LHCN-M2 (cell line): ENCODE data around the gene GSTA2. TPM values are rescaled to one million over a fixed set of nuclear protein-coding genes. Genes with fewer than 3 reads are reported as not detected.
"Not testable (repeated sequence)": the region's sequence is repeated elsewhere in the genome, so short reads cannot be mapped to it uniquely, and the experiment has no call there.

Experiments
- DNase-seq: peaks from one replicate; pipeline ENCODE4 v3.0.0-alpha.2; 2012; ENCODE audit warnings: low read depth
- total RNA-seq: library from RNA; depleted of rRNA; stranded (reverse); fragments of >200 nt; gene quantifications from 2 replicates; pipeline ENCODE4 v1.2.3, GENCODE V29; 2014; rRNA removed

Gene GSTA2
- total RNA-seq, 1 experiment from 2014 or later, result not detected

GRCh38 chr6:52725535-52726192 lies 37.6 kb downstream of the GSTA2 start:
- DNase-seq, result peak; percentile 23

DNA sequence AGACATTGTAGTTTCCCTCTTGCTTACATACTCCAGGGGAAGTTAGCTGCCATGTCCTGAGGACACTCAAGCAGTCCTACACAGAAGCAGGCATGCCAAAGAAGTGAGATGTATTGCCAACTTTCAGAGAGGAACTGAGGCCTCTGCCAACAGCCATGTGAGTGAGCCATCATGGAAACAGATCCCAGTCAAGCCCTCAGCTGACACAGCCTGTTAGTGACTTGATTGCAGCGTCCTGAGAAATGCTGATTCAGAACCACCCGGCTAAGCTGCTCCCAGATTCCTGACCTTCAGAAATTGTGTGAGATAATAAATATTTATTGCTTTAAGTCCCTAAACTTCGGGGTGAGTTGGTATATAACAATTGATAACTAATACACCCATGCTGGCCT lies 38.1 kb downstream of the GSTA2 start:
- DNase-seq, result no peak

- DNase-seq, result peak; percentile 63
Observed at GRCh38 chr6:52724406-52725121, 38.7 kb downstream of the GSTA2 start.

GRCh38 chr6:52724042-52724405 lies 39.3 kb downstream of the GSTA2 start:
- DNase-seq, result peak; percentile 51

DNA sequence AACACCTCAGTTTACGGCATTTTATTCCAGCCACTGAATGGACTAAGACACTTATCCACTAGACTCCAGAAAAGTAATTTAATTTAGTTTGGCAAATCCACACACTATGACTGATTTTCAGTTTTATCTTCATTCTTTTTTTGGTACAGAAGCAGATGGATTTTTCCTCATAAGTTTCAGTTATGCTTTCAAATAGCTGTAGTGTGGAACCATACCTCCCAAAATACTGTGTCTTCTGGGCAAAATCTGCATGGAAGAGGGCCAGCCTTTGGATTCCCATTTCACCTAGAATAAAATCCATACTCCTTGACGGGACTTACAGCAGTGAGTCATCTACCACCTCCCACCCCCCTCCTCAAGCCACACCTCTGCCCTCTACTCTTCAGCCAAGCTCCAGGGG lies 43.0 kb downstream of the GSTA2 start:
- no peak for DNase-seq

GRCh38 chr6:52718550-52718949 lies 44.7 kb downstream of the GSTA2 start:
- no peak for DNase-seq

- not testable (repeated sequence) for DNase-seq
Observed at GRCh38 chr6:52714761-52715160, 48.5 kb downstream of the GSTA2 start.

DNA sequence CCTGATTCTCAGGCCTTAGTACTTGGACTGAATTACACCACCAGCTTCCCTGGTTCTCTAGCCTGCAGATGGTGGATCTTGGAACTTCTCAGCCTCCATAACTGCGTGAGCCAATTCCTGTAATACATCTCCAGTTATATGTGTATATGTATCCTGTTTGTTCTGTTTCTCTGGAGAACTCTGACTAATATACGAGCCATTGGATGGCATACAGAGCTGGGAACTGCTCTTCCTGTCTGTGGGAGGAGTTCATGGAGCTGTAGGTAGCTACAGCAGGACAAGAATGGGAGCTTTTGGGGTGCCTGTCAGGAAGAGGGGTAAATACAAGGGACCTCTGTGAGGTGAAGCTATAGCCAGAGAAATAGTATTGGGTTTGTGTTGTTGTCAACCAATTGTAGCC lies 51.1 kb downstream of the GSTA2 start:
- peak; percentile 49 for DNase-seq

- DNase-seq, result no peak
Observed at GRCh38 chr6:52707963-52708680, 55.2 kb downstream of the GSTA2 start.

DNA sequence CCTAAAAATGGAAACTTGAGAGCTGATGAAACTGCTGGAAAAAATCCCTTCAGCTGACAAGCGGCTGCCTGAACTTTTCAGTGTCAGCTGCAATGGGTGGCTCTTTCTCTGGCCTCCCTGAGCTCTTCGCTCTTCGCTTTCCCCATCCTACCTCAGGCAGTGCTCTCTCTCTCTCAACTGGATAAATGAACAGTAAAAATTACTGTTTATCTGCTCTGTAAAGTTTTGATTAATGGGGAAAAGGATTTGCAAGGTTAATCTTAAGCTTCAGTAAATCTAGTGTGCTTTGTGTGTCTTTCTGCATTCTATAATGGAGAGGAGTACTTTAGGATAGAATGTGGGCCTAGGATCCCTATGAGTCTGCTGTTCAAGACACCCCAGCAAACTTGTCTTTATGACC lies 57.3 kb downstream of the GSTA2 start:
- no peak for DNase-seq

GRCh38 chr6:52704781-52705502 lies 58.3 kb downstream of the GSTA2 start:
- not testable (repeated sequence) for DNase-seq

DNA sequence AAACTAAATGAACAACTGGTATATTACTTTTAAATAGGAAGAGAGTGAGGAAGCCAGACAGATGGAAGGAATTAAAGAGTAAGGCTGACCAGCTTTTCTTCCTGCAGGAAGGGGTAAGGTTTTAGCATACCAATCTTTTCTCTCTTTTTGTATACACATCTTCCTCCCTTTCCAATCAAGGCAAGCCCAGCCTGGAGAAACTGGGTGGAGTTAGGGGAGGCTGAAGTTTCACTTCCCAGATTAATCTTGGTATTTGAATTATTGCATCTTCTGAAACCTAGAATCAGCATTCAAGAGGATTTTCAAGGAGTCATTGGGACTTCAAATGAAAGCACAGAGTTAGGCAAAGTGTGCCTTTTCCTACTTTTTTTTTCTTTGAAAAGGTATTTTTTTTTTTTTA lies 59.2 kb downstream of the GSTA2 start:
- DNase-seq, result no peak

Other genes with a start within 250 kb of the GSTA2 start
- gene TRAM2, start 186.4 kb downstream of the GSTA2 start, total RNA-seq, result 108 and 124 TPM in 2 replicates
- 49.8 and 50.6 TPM in 2 replicates for gene TMEM14A, start 92.4 kb downstream of the GSTA2 start, total RNA-seq
- gene GSTA1, start 40.3 kb upstream of the GSTA2 start, total RNA-seq, result not detected in 2 replicates
- gene GSTA5, start 77.3 kb upstream of the GSTA2 start, total RNA-seq, result not detected in 2 replicates
- not detected in 2 replicates for gene GSTA3, start 146.2 kb upstream of the GSTA2 start, total RNA-seq
- 25.3 and 25.8 TPM in 2 replicates for gene GSTA4, start 231.8 kb upstream of the GSTA2 start, total RNA-seq